ENCODE measurements around the gene CAPN11. TPM values are rescaled to one million over a fixed set of nuclear protein-coding genes. Genes with fewer than 3 reads are reported as not detected.
A peak's percentile ranks its signal among the peaks of the same experiment; 100 is the strongest.

CAPN11 gene
- total and polyA plus RNA-seq, 2 donors (not counting 1 experiment from before 2014, with no cell fraction given) = not detected

- Histone ChIP-seq H3K36me3 (ENCODE audit: control insufficient read depth, insufficient read depth, low read length) (no peaks in the 10 kb centered on the region), H3K9me3 (ENCODE audit: control insufficient read depth, insufficient read depth, low read depth, low read length) (no peaks in the 10 kb centered on the region), H3K27me3 (ENCODE audit: control insufficient read depth, insufficient read depth, low read length) (no peaks in the 10 kb centered on the region), H3K79me2 (ENCODE audit: control insufficient read depth, insufficient read depth, low read length) (no peaks in the 10 kb centered on the region), H3K9ac (ENCODE audit: insufficient read depth, low read length) (no peak overlapping the region), H2AFZ (ENCODE audit: low read length) (no peak overlapping the region), H4K20me1 (ENCODE audit: control insufficient read depth, extremely low read depth, insufficient read depth, low read length) (no peaks in the 10 kb centered on the region), H3K4me2 (ENCODE audit: extremely low read depth, insufficient read depth, low read length) (no peak overlapping the region), H3K4me3 (replicated peaks in 1 of 4; ENCODE audit: control extremely low read depth in 1 of 4, insufficient read depth in 1 of 4, low read depth in 3 of 4, low read length in 4 of 4) (no peak overlapping the region), H3K27ac (ENCODE audit: insufficient read depth, low read length) (no peak overlapping the region), H3K4me1 (ENCODE audit: control insufficient read depth, extremely low read depth, insufficient read depth, low read length) (peaks cover 8% of the 10 kb centered on the region)
- TF ChIP-seq CTCF (conservative IDR thresholded peaks at IDR 0.05 in 1 of 2, IDR thresholded peaks at IDR 0.05 in 1 of 2; ENCODE audit: low read depth in 1 of 2, low read length in 2 of 2) (no peak), EZH2 (IDR thresholded peaks at IDR 0.05; ENCODE audit: low read length, missing control alignments) (no peak)
- DNase-seq (ENCODE audit: low read depth in 2 of 2) = no peak
These were observed 17.6 kb downstream of the CAPN11 start for GRCh38 chr6:44176130-44176761.

GRCh38 chr6:44176762-44177509 is 18.3 kb downstream of the CAPN11 start:
- Histone ChIP-seq H3K27ac (ENCODE audit: insufficient read depth, low read length) (no peak overlapping the region), H3K4me3 (replicated peaks in 1 of 4; ENCODE audit: control extremely low read depth in 1 of 4, insufficient read depth in 1 of 4, low read depth in 3 of 4, low read length in 4 of 4) (no peak overlapping the region), H3K4me1 (ENCODE audit: control insufficient read depth, extremely low read depth, insufficient read depth, low read length) (peaks cover 8% of the 10 kb centered on the region), H3K9me3 (ENCODE audit: control insufficient read depth, insufficient read depth, low read depth, low read length) (no peaks in the 10 kb centered on the region), H3K9ac (ENCODE audit: insufficient read depth, low read length) (no peak overlapping the region), H3K36me3 (ENCODE audit: control insufficient read depth, insufficient read depth, low read length) (no peaks in the 10 kb centered on the region), H4K20me1 (ENCODE audit: control insufficient read depth, extremely low read depth, insufficient read depth, low read length) (no peaks in the 10 kb centered on the region), H3K4me2 (ENCODE audit: extremely low read depth, insufficient read depth, low read length) (no peak overlapping the region), H3K79me2 (ENCODE audit: control insufficient read depth, insufficient read depth, low read length) (no peaks in the 10 kb centered on the region), H3K27me3 (ENCODE audit: control insufficient read depth, insufficient read depth, low read length) (no peaks in the 10 kb centered on the region), H2AFZ (ENCODE audit: low read length) (no peak overlapping the region)
- no peak for DNase-seq (ENCODE audit: low read depth in 2 of 2)
- no peak for TF ChIP-seq CTCF (conservative IDR thresholded peaks at IDR 0.05 in 1 of 2, IDR thresholded peaks at IDR 0.05 in 1 of 2; ENCODE audit: low read depth in 1 of 2, low read length in 2 of 2)
- no peak for TF ChIP-seq EZH2 (IDR thresholded peaks at IDR 0.05; ENCODE audit: low read length, missing control alignments)

GRCh38 chr6:44177691-44178423 is 19.2 kb downstream of the CAPN11 start:
- no peaks in the 10 kb centered on the region for H3K27me3 ChIP-seq (ENCODE audit: control insufficient read depth, insufficient read depth, low read length)
- H3K4me2 ChIP-seq (ENCODE audit: extremely low read depth, insufficient read depth, low read length) = peak overlapping the region; percentile 25
- H3K9ac ChIP-seq (ENCODE audit: insufficient read depth, low read length) = no peak overlapping the region
- H4K20me1 ChIP-seq (ENCODE audit: control insufficient read depth, extremely low read depth, insufficient read depth, low read length) = no peaks in the 10 kb centered on the region
- no peaks in the 10 kb centered on the region for H3K9me3 ChIP-seq (ENCODE audit: control insufficient read depth, insufficient read depth, low read depth, low read length)
- peak overlapping the region; percentile 43 for H3K27ac ChIP-seq (ENCODE audit: insufficient read depth, low read length)
- no peak overlapping the region for H3K4me3 ChIP-seq (replicated peaks in 1 of 4; ENCODE audit: control extremely low read depth in 1 of 4, insufficient read depth in 1 of 4, low read depth in 3 of 4, low read length in 4 of 4)
- H3K36me3 ChIP-seq (ENCODE audit: control insufficient read depth, insufficient read depth, low read length) = no peaks in the 10 kb centered on the region
- TF ChIP-seq EZH2 (IDR thresholded peaks at IDR 0.05; ENCODE audit: low read length, missing control alignments) (no peak), CTCF (conservative IDR thresholded peaks at IDR 0.05 in 1 of 2, IDR thresholded peaks at IDR 0.05 in 1 of 2; ENCODE audit: low read depth in 1 of 2, low read length in 2 of 2) (no peak)
- no peaks in the 10 kb centered on the region for H3K79me2 ChIP-seq (ENCODE audit: control insufficient read depth, insufficient read depth, low read length)
- peak; percentile 74 to 84 for DNase-seq (ENCODE audit: low read depth in 2 of 2)
- no peak overlapping the region for H2AFZ ChIP-seq (ENCODE audit: low read length)
- peaks cover 6% of the 10 kb centered on the region for H3K4me1 ChIP-seq (ENCODE audit: control insufficient read depth, extremely low read depth, insufficient read depth, low read length)

All from fibroblast of lung (primary cell).